Measurements from ENCODE around the gene KIF2B.
"Not testable (repeated sequence)": the region's sequence is repeated elsewhere in the genome, so short reads cannot be mapped to it uniquely, and the experiment has no call there.

Gene KIF2B

DNA sequence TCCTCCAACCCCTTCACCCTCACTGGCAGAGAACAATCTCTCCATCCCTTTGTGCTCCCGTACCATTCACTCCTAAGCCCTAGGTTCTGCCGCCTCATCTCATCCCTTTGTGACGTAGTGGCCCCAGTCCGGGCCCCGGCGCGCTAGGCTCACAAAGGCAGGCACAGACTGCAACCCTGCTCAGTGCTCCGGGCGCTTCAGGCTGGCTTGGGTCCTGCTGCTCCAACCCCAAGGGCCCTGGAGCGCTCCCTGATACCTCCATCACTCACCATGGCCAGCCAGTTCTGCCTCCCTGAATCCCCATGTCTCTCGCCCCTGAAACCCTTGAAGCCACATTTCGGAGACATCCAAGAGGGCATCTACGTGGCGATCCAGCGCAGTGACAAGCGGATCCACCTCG is at the start of gene KIF2B:
TSS of gene KIF2B (plus strand) at position 164 of the 400 bp plus-strand sequence. CDS start at position 271, 107 bp downstream.
- DNase-seq, result no peak

GRCh38 chr17:53780320-53780719 is 42.4 kb upstream of the KIF2B start:
- DNase-seq, result no peak

GRCh38 chr17:53791551-53791950 is 31.2 kb upstream of the KIF2B start:
- DNase-seq, result no peak

DNA sequence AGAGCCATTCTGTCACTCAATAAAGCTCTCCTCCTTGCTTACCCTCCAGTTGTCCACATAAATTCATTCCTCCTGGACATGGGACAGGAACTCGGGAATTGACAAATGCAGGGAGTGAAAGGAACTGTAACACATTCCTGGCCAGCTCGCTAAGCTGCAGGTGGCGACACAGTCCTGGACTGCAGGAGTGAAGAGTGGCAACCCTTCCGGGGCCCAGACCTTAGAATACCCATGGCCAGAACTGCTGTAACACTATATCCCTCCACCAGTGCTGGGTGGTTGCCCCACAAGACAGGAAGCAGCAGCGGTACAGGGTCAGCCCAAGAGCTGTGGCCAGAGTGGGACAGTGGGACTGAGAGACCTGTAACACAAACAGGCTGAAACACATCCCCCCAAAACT is 30.3 kb upstream of the KIF2B start:
- no peak for DNase-seq

DNA sequence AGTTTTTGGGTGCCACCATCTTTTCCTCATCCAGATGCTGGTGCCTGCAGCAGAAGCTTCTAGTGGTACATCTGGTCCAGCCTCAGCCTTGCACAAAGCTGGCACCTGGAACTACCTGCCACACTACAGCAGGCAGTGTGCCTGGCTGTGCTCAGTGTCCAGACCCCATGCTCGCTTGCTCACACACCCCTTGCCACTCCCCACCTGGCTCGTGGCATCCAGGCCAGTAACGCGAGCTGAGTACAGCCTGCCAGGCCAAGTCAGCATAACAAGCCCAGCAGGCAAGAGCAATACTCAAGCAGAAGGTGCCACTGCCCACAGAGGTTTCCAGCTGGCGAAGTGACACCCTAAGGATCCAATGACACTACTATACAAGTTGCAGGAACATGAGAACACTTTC is 29.7 kb upstream of the KIF2B start:
- no peak for DNase-seq

- DNase-seq, result no peak
These were observed 27.9 kb upstream of the KIF2B start for GRCh38 chr17:53794875-53795274.

DNA sequence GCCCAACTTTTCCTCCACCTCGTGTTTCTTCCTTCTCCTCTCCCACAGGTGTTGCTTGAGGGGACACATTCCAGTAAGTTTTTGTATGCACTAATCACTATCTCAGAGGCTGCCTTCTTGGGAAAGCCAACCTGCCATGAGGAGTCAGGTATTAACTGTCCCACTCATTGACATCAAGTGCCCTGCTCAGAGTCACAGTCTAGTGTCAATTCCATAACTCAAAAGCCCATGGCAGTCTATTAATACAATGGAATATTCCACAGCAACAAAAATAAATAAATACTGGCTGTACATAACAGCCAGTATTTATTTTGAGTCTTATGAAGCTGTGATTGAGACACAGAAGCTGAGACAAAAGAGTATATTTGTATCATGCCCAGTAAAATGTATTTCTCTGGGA is 26.1 kb upstream of the KIF2B start:
- no peak for DNase-seq

DNA sequence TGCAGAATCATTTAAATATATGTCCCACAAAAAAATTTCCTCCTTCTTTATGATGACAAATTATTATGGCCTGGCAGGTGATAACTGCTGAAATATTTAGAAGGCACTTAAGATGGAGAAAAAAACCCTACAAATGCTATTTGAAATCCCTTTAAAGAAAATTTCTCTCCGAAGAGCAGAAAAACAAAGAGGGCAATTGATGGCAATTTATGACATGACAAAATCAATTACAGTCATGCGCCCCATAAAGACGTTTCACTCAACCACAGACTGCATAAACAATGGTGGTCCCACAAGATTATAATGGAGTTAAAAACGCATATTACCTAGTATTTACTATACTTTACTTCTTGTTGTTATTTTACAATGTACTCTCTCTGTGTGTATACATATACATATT is 25.2 kb upstream of the KIF2B start:
- DNase-seq, result peak; percentile 52

DNA sequence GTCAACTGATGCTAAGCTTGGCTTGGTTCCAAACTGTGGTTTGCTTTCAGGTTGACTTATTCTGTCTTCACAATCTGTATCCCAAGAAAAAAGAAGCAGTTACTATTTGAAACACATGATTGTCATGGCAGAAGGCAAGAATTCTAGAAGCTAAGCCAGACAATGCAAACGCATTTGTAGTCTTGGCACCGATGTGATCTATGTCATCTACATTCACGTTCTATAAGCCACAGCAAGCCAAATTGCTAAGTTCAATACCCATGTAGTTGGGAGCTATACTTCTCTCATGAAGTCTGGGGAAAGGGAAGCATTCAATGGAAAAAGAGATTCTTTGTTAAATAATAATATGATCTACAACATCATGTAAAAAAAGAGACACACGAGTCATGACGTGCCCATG is 18.3 kb upstream of the KIF2B start:
- DNase-seq, result no peak

DNA sequence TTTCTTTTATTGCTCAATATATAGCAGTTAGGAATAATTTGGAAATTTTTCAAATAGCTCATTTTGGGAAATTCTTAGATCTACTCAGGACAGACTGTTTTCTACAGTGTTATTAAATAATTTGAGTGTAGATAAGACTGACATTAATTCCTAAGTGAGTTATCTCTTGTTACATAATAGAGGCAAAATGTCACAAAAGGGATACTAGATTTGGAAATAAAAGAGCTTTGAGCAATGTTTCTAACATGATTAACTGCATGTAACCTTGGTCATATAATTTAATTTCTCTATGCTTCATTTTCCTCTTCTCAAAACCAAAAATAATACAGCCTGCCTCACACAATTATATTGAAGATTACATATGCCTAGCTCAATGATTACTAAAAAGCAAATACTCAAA is 16.3 kb upstream of the KIF2B start:
- DNase-seq, result no peak

DNA sequence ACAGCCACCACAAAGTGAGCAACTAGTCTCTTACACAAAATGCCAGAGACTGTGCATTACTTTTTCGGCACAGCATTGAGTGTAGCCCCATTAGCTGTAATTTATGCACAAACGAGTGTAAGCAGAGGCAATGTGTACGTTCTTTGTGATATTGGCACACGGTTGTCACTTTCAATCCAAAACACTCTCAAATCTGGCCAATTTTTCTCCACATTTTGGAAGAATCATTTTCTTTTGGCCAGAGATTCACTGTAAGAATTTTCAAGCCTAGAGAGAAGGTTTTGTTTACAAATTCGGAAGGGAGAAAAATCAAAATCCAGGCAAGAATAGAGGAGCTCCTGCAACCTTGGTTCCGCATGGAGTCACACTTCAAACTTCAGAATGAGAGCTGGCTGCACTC is 15.4 kb upstream of the KIF2B start:
- no peak for DNase-seq

DNA sequence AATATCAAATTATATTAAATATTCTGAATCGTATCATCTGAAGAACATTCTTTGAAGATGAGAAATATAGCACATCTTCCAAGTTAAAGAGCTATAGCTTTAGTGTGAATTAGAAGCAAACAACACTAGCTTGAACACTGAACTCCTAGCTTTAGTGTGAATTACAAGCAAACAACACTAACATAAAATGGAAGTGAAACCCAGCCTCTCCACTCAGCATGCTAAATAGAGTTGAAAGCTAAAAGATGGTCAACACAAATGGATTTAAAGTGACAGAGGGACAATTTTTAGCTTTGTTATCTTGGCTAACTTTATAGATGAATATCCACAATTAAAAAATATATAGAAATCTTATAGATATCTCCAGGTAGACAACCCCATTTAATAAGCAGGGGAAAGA is 4.5 kb upstream of the KIF2B start:
- no peak for DNase-seq

GRCh38 chr17:53818929-53819328 is 3.8 kb upstream of the KIF2B start:
- DNase-seq, result no peak

DNA sequence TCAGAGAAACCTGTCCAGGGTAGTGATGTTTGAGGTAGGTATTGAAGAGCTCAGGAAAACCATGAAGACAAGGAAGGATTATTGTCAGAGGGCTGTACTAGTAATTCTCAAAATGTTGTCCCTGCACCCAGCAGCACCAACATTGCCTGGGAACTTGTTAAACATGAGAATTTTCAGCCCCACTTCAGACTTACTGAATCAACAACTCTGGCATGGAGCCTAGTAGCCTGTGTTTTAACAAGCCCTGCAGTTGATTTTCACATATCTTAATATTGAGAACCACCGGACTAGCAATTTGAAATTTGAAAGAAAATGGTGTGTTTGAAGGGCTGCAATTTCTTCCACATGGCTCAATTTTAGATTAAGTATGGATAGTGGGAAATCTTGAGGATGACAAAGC is 2.8 kb upstream of the KIF2B start:
- no peak for DNase-seq

GRCh38 chr17:53823341-53824050 is 769 bp downstream of the KIF2B start:
- DNase-seq, result no peak

DNA sequence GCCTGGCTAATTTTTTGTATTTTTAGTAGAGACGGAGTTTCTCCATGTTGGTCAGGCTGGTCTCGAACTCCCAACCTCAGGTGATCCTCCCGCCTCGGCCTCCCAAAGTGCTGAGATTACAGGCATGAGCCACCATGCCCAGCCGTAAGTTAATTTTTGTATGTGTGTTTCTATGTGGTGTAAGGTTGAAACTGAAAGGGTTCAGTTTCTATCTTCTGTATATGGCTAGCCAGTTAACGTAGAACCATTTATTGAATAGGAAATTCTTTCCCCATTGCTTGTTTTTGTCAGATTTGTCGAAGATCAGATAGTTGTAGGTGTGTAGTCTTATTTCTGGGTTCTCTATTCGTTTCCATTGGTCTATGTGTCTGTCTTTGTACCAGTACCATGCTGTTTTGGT is 12.0 kb downstream of the KIF2B start:
- not testable (repeated sequence) for DNase-seq

- DNase-seq, result no peak
These were observed 14.4 kb downstream of the KIF2B start for GRCh38 chr17:53837131-53837530.

DNA sequence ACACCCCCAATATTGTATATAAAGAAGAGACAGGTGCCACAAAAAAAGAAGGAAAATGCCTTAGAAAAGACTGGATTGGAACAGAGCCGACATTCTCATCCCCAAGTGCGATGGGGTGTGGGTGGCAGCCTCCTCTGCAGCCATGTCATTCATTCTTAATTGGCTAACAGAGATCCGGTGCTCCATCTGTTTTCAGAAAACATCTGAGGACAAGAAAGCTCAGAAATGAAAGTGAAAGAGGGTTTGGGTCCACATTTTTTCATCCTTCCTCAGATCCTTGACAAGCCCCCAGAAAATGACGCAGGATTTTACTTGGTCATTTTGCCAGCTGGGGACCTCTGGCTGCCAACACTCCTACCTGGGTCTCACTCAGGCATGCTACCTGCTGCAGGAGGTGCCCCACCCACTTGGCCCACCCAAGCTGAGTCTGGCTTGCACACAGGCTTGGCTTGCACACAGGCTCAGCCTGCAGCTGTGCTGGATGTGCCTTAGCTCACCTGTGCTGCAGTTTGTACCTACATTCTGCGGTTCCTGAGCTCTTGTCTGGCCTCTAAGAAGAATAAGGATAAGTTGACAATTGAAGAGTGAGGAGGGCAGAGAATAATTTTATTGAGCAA is 21.9 kb downstream of the KIF2B start:
- no peak for DNase-seq

- not testable (repeated sequence) for DNase-seq
These were observed 48.4 kb downstream of the KIF2B start for GRCh38 chr17:53871128-53871527.

Data from retina (tissue), 1 donor.